Activated CD4-positive, alpha-beta T cell treated with anti-CD3 and anti-CD28 coated beads, Interleukin-2, Interleukin-4, amounts not matched to agents 100 ng/mL and 50 ng/mL, durations not matched to agents 16 hours and 8 hours (primary cell): ENCODE measurements around the gene SHC3.

Experiments used
- DNase-seq: peaks from one replicate; pipeline ENCODE4 v3.0.0-alpha.2; 2020; ENCODE audit warnings: low spot score

The SHC3 gene

GRCh38 chr9:89185980-89186379 lies 7.4 kb upstream of the SHC3 start:
- DNase-seq: no peak

GRCh38 chr9:89183146-89183545 lies 4.5 kb upstream of the SHC3 start:
- no peak for DNase-seq

- no peak for DNase-seq
Observed at GRCh38 chr9:89182369-89182768, 3.8 kb upstream of the SHC3 start.

GRCh38 chr9:89179895-89180734 lies 1.5 kb upstream of the SHC3 start:
- DNase-seq: peak; percentile 76

GRCh38 chr9:89179540-89179894 lies 899 bp upstream of the SHC3 start:
- DNase-seq: no peak

GRCh38 chr9:89178830-89179539 lies 367 bp upstream of the SHC3 start:
- DNase-seq: no peak

GRCh38 chr9:89177012-89177943 lies 1.3 kb downstream of the SHC3 start:
- DNase-seq: no peak

GRCh38 chr9:89175828-89176261 lies 2.8 kb downstream of the SHC3 start:
- DNase-seq: no peak

- DNase-seq: no peak
Observed at GRCh38 chr9:89174291-89174690, 4.3 kb downstream of the SHC3 start.

- DNase-seq: no peak
Observed at GRCh38 chr9:89173072-89173471, 5.5 kb downstream of the SHC3 start.

GRCh38 chr9:89172398-89172797 lies 6.2 kb downstream of the SHC3 start:
- no peak for DNase-seq

- no peak for DNase-seq
Observed at GRCh38 chr9:89171693-89172092, 6.9 kb downstream of the SHC3 start.

- no peak for DNase-seq
Observed at GRCh38 chr9:89171231-89171630, 7.4 kb downstream of the SHC3 start.

GRCh38 chr9:89168901-89169813 lies 9.5 kb downstream of the SHC3 start:
- no peak for DNase-seq

GRCh38 chr9:89167788-89168187 lies 10.8 kb downstream of the SHC3 start:
- DNase-seq: no peak

- DNase-seq: no peak
Observed at GRCh38 chr9:89166852-89167251, 11.8 kb downstream of the SHC3 start.

- no peak for DNase-seq
Observed at GRCh38 chr9:89165880-89166279, 12.7 kb downstream of the SHC3 start.

GRCh38 chr9:89165341-89165740 lies 13.3 kb downstream of the SHC3 start:
- DNase-seq: no peak

GRCh38 chr9:89161221-89161620 lies 17.4 kb downstream of the SHC3 start:
- DNase-seq: no peak

GRCh38 chr9:89160806-89161205 lies 17.8 kb downstream of the SHC3 start:
- no peak for DNase-seq

GRCh38 chr9:89154651-89155336 lies 23.8 kb downstream of the SHC3 start:
- peak; percentile 67 for DNase-seq
